GM11168 (cell line): ENCODE results near the gene KIZ.

Source experiments
- in situ Hi-C: fragments of 300-500 bp; cut with MboI; formaldehyde crosslinking; loops from one replicate; pipeline ENCODE4 v1.12.0; 2022; ENCODE audit warnings: low sequenced_read_pairs; ENCODE audit not compliant: unreplicated experiment

The KIZ gene

DNA sequence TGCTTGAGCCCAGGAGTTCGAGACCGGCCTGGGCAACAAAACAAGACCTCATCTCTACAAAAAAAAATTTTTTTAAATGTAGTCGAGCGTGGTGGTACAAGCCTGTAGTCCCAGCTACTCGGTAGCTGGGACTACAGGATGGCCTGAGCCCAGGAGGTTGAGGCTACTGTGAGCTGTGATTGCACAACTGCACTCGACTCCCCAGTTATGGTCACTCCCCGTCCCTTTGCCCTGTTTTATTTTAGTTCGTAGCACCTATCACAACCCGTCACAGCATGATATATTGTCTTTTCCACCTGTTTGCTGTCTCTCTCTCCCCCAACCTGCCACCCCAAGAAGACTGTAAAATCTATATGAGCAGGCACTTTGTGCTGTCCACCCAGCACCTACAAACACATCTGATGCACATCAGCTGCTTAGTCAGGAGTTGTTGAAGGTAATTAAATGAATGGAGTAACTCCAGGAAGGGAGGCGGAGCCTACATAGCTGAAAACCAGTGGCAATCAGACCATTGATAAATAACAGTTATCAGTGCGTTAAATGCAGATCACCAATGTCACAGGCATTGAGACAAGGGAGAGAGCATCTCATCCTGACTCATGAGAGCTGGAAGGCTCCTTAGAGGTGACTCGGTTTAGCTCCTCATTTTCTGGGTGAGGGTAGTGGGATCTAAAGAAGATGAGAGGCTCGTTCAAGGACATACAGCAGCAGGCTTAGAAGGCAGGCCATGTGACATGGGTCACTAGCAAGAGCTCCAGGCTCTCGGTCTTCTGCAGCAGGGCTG, 162.9 kb downstream of the KIZ start:
- in situ Hi-C loops, result no loop called here

DNA sequence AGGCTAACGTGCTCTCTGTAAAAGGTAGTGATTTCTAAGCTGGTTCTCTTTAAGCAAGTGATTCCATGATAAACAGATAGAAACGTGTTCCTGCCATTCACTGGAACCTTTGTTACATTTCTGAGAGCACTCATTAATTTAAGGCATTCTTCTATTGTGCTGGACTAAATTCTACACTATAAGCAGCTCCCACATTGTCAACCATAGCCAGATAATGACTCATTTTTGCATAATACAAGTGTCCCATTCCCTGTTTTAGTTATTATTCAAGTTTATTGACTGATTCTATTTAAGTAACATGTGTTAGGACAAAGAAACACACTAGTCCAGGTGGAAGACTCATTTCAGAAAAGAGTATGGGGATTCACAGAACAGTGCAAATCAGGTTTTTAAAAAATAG, 163.8 kb downstream of the KIZ start:
- in situ Hi-C loops, result no loop called here

DNA sequence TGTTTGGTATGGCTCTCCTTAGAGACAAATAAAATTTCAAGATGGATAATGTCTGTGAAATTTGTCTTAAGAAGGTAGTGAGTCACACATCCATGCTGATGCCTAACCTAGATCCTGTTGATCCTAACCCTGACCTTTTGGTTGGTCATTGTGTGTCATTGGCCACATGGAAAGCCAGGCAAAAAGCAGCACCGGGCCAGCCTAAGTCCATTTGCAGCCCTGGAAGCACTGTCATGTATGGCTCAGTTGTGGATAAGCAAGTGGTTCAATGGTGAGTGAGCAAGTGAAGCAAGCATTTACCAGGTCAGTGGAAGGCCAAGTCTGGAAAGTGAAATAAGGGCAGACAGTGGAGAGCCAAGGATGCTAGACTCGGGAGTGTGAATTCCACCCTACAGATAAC, 165.1 kb downstream of the KIZ start:
- in situ Hi-C loops, result no loop called here

DNA sequence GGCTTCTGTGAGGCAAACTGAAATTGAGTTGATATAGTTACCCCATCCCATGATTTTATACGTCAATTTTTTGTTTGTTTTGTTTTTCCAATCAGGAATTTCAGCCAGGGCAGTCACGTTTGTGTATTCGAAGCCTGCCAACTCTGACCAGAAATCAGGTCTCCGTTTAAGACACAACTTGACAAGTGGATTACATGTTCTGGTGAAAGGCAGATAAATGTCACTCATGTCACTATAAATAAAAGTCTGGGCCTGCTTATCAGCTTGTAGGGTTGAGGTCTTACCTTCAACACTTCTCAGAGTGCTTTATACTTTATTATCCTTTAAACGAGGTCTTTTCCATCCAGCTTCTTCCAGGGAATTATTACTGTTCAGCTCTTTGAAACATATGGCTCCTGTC, 168.9 kb downstream of the KIZ start:
- in situ Hi-C loops, result no loop called here
